GM13976 (cell line): ENCODE measurements around the gene TEKTIP1.
A peak's percentile ranks its signal among the peaks of the same experiment; 100 is the strongest.

Experiments used
- DNase-seq: peaks from one replicate; pipeline ENCODE4 v3.0.0; 2012; ENCODE audit warnings: low spot score
- CTCF ChIP-seq: IDR thresholded peaks from 2 replicates; pipeline ENCODE4 v1.5.1; 2012; ENCODE audit warnings: borderline replicate concordance, mild to moderate bottlenecking; ENCODE audit not compliant: insufficient read depth; ENCODE audit errors: extremely low read depth, missing control alignments, control extremely low read depth
- in situ Hi-C: fragments of 300-500 bp; cut with MboI; formaldehyde crosslinking; loops from one replicate; pipeline ENCODE4 v1.12.0; 2022; ENCODE audit warnings: low sequenced_read_pairs, mixed read lengths, inconsistent platforms; ENCODE audit not compliant: unreplicated experiment

TEKTIP1 gene

GRCh38 chr19:3546119-3546518 lies 7.1 kb downstream of the TEKTIP1 start:
- DNase-seq, result no peak
- in situ Hi-C loops, result no loop called here
- no peak for TF ChIP-seq CTCF

GRCh38 chr19:3547301-3547731 lies 8.3 kb downstream of the TEKTIP1 start:
- no peak for DNase-seq
- in situ Hi-C loops, result no loop called here
- peak; percentile 35 for TF ChIP-seq CTCF

GRCh38 chr19:3547767-3548282 lies 8.9 kb downstream of the TEKTIP1 start:
- TF ChIP-seq CTCF, result no peak
- no peak for DNase-seq
- in situ Hi-C loops, result no loop called here

GRCh38 chr19:3548606-3549005 lies 9.6 kb downstream of the TEKTIP1 start:
- TF ChIP-seq CTCF, result no peak
- no peak for DNase-seq
- in situ Hi-C loops, result no loop called here

GRCh38 chr19:3549816-3550215 lies 10.8 kb downstream of the TEKTIP1 start:
- no peak for DNase-seq
- TF ChIP-seq CTCF, result no peak
- in situ Hi-C loops, result no loop called here

GRCh38 chr19:3550947-3551791 lies 12.2 kb downstream of the TEKTIP1 start:
- no peak for DNase-seq
- no peak for TF ChIP-seq CTCF
- in situ Hi-C loops, result no loop called here
